Spinal cord (tissue), 10 donors: Measurements from ENCODE around the gene HYAL1. TPM values are rescaled to one million over a fixed set of nuclear protein-coding genes. Genes with fewer than 3 reads are reported as not detected.

ENCODE experiments used
- DNase-seq, 6 donors: peaks; one replicate each; pipeline versions ENCODE4 v3.0.0 to v3.0.0-alpha.2; 2013 to 2015; ENCODE audit warnings: low spot score in 6 of 6, low read depth in 4 of 6
- H3K27ac ChIP-seq: one replicate; pipeline ENCODE4 v1.5.1; 2013; ENCODE audit warnings: low read depth, low read length, control low read depth
- H3K27me3 ChIP-seq: one replicate; pipeline ENCODE4 v1.6.1; 2013; ENCODE audit warnings: low read length; ENCODE audit not compliant: control insufficient read depth, insufficient read depth
- H3K36me3 ChIP-seq: one replicate; pipeline ENCODE4 v1.6.1; 2013; ENCODE audit warnings: low read length; ENCODE audit not compliant: control insufficient read depth, insufficient read depth
- H3K4me1 ChIP-seq: one replicate; pipeline ENCODE4 v1.6.1; 2013; ENCODE audit warnings: low read length; ENCODE audit not compliant: control insufficient read depth, insufficient read depth
- H3K4me3 ChIP-seq: one replicate; pipeline ENCODE4 v1.5.1; 2013; ENCODE audit warnings: low read depth, low read length, control low read depth
- H3K9me3 ChIP-seq: one replicate; pipeline ENCODE4 v1.6.1; 2013; ENCODE audit warnings: low read length; ENCODE audit not compliant: control insufficient read depth, insufficient read depth
- WGBS: methylation state at CpG from one replicate; pipeline ENCODE4 v1.1.5; 2013; ENCODE audit warnings: missing lambda C conversion rate; ENCODE audit not compliant: insufficient coverage; 5-methylcytosine and 5-hydroxymethylcytosine counted together
- polyA plus RNA-seq, 2 donors: library from polyadenylated mRNA; unstranded; fragments of 120-200 nt; gene quantifications; one replicate each; pipeline ENCODE4 v1.2.1, GENCODE V29; 2013; ENCODE audit not compliant: insufficient read length in 2 of 2
- total RNA-seq, 2 donors: library from RNA; depleted of rRNA in 1 of 2; stranded (reverse); fragments of 120-200 nt in 1 of 2; fragments of >200 nt in 1 of 2; gene quantifications; one replicate each; pipeline versions ENCODE4 v1.2.3 to v1.2.4, GENCODE V29; 2013 to 2014
- donor health status: healthy.

Gene HYAL1
- total and polyA plus RNA-seq, 4 donors: 0.69 to 4.1 (median 2.3) TPM

GRCh38 chr3:50258029-50258680 is 45.2 kb downstream of the HYAL1 start:
- WGBS: 30% methylated on average over 5 of the region's 17 CpGs

GRCh38 chr3:50256978-50257890 is 46.1 kb downstream of the HYAL1 start:
- Histone ChIP-seq H3K36me3 (peaks cover 76% of the 10 kb centered on the region), H3K4me1 (peaks cover 88% of the 10 kb centered on the region), H3K27ac (peak overlapping the region; percentile 92), H3K27me3 (no peaks in the 10 kb centered on the region), H3K4me3 (no peak overlapping the region), H3K9me3 (no peaks in the 10 kb centered on the region)
- 84% methylated on average over 19 of the region's 20 CpGs for WGBS
- DNase-seq: peak in 1 of 6 donors; percentile 43

More at GRCh38 chr3:50258029-50258680, 45.2 kb downstream of the HYAL1 start:
- Histone ChIP-seq H3K4me3 (no peak overlapping the region), H3K9me3 (no peaks in the 10 kb centered on the region), H3K36me3 (peaks cover 67% of the 10 kb centered on the region), H3K27me3 (no peaks in the 10 kb centered on the region), H3K27ac (peak overlapping the region; percentile 92), H3K4me1 (peaks cover 92% of the 10 kb centered on the region)
- peak in 2 of 6 donors; percentile 67 to 77 for DNase-seq

GRCh38 chr3:50255251-50255615 is 48.1 kb downstream of the HYAL1 start:
- H3K4me3 ChIP-seq: no peak overlapping the region
- no peaks in the 10 kb centered on the region for H3K27me3 ChIP-seq
- peaks cover 87% of the 10 kb centered on the region for H3K4me1 ChIP-seq
- DNase-seq: no peak
- peaks cover 95% of the 10 kb centered on the region for H3K36me3 ChIP-seq
- peak overlapping the region; percentile 59 for H3K27ac ChIP-seq
- 81% methylated on average over 9 of the region's 9 CpGs for WGBS
- H3K9me3 ChIP-seq: no peaks in the 10 kb centered on the region

GRCh38 chr3:50254577-50255250 is 48.7 kb downstream of the HYAL1 start:
- Histone ChIP-seq H3K4me3 (no peak overlapping the region), H3K4me1 (peaks cover 87% of the 10 kb centered on the region), H3K36me3 (peaks cover 97% of the 10 kb centered on the region), H3K27ac (peak overlapping the region; percentile 59), H3K9me3 (no peaks in the 10 kb centered on the region), H3K27me3 (no peaks in the 10 kb centered on the region)
- WGBS: 88% methylated on average over 6 of the region's 8 CpGs
- DNase-seq: no peak

GRCh38 chr3:50251220-50251619 is 52.2 kb downstream of the HYAL1 start:
- Histone ChIP-seq H3K9me3 (no peaks in the 10 kb centered on the region), H3K27me3 (no peaks in the 10 kb centered on the region), H3K36me3 (peaks cover 89% of the 10 kb centered on the region), H3K4me3 (no peak overlapping the region), H3K27ac (no peak overlapping the region), H3K4me1 (peaks cover 86% of the 10 kb centered on the region)
- 86% methylated on average over 7 of the region's 8 CpGs for WGBS
- DNase-seq: no peak

DNA sequence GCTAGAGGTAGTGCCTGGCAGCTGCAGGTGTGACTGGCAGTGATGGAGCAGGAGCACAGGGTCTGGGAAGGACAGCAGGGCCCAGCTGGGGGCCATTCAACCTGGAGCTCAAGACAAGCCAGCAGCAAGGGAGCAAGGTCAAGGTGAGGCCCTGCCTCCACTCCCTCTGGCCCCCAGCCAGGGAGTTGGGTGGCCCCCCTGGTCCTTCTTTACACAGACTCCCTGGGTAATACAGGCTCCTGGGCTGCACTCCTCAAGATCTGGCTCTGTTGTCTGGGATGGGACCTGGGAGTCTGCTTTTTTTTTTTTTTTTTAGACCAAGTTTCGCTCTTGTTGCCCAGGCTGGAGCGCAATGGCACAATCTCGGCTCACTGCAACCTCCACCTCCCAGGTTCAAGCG is 52.9 kb downstream of the HYAL1 start:
- H3K36me3 ChIP-seq: peaks cover 84% of the 10 kb centered on the region
- no peak overlapping the region for H3K27ac ChIP-seq
- no CpG with 5 or more reads among the region's 4 CpGs for WGBS
- peaks cover 86% of the 10 kb centered on the region for H3K4me1 ChIP-seq
- no peaks in the 10 kb centered on the region for H3K27me3 ChIP-seq
- no peak for DNase-seq
- H3K4me3 ChIP-seq: no peak overlapping the region
- no peaks in the 10 kb centered on the region for H3K9me3 ChIP-seq

Other genes with a start within 250 kb of the HYAL1 start
- gene RBM5, start 214.7 kb downstream of the HYAL1 start, total RNA-seq: 100 to 1,000 TPM; 223 to 291 TPM
- 100 to 1,000 TPM; 240 to 366 TPM for gene RBM5, start 214.7 kb downstream of the HYAL1 start, polyA plus RNA-seq
- gene SEMA3F, start 148.2 kb downstream of the HYAL1 start, total RNA-seq: 10 to 100 TPM in 1 of 2 donors, 1 to 10 TPM in 1; 9.1 to 17.1 TPM
- 10 to 100 TPM; 11.3 to 21.8 TPM for gene SEMA3F, start 148.2 kb downstream of the HYAL1 start, polyA plus RNA-seq
- gene GNAT1, start 112.0 kb downstream of the HYAL1 start, total RNA-seq: not detected
- gene GNAT1, start 112.0 kb downstream of the HYAL1 start, polyA plus RNA-seq: under 1 TPM; 0.29 to 0.72 TPM
- gene SLC38A3, start 98.3 kb downstream of the HYAL1 start, total RNA-seq: 10 to 100 TPM; 10.5 to 51.0 TPM
- gene SLC38A3, start 98.3 kb downstream of the HYAL1 start, polyA plus RNA-seq: 10 to 100 TPM; 59.6 to 71.5 TPM
- 100 to 1,000 TPM; 123 to 236 TPM for gene GNAI2, start 67.4 kb downstream of the HYAL1 start, total RNA-seq
- gene GNAI2, start 67.4 kb downstream of the HYAL1 start, polyA plus RNA-seq: 100 to 1,000 TPM; 293 to 308 TPM
- 100 to 1,000 TPM in 1 of 2 donors, 10 to 100 TPM in 1; 41.2 to 139 TPM for gene SEMA3B, start 34.4 kb downstream of the HYAL1 start, total RNA-seq
- 10 to 100 TPM; 19.1 to 87.4 TPM for gene SEMA3B, start 34.4 kb downstream of the HYAL1 start, polyA plus RNA-seq
- under 1 TPM in 1 of 2 donors, not detected in 1; 0.44 TPM for gene LSMEM2, start 24.5 kb downstream of the HYAL1 start, total RNA-seq
- gene LSMEM2, start 24.5 kb downstream of the HYAL1 start, polyA plus RNA-seq: 1 to 10 TPM in 1 of 2 donors, under 1 TPM in 1; 0.43 to 1.1 TPM
- 10 to 100 TPM; 15.0 to 40.3 TPM for gene IFRD2, start 11.1 kb downstream of the HYAL1 start, total RNA-seq
- 10 to 100 TPM; 30.6 to 34.5 TPM for gene IFRD2, start 11.1 kb downstream of the HYAL1 start, polyA plus RNA-seq
- gene HYAL3, start 4.2 kb downstream of the HYAL1 start, total RNA-seq: 1 to 10 TPM; 4.2 to 9.7 TPM
- 10 to 100 TPM; 14.1 to 14.2 TPM for gene HYAL3, start 4.2 kb downstream of the HYAL1 start, polyA plus RNA-seq
- gene NAA80, start 4.2 kb downstream of the HYAL1 start, total RNA-seq: 10 to 100 TPM in 1 of 2 donors, 1 to 10 TPM in 1; 4.6 to 12.8 TPM
- gene NAA80, start 4.2 kb downstream of the HYAL1 start, polyA plus RNA-seq: 10 to 100 TPM; 14.3 to 24.4 TPM
- gene HYAL2, start 19.2 kb upstream of the HYAL1 start, total RNA-seq: 10 to 100 TPM; 30.0 to 92.3 TPM
- 10 to 100 TPM; 35.9 to 40.3 TPM for gene HYAL2, start 19.2 kb upstream of the HYAL1 start, polyA plus RNA-seq
- gene TUSC2, start 24.6 kb upstream of the HYAL1 start, total RNA-seq: 10 to 100 TPM; 17.0 to 25.9 TPM
- gene TUSC2, start 24.6 kb upstream of the HYAL1 start, polyA plus RNA-seq: 10 to 100 TPM; 48.5 to 50.7 TPM
- 10 to 100 TPM; 17.7 to 25.4 TPM for gene RASSF1, start 37.3 kb upstream of the HYAL1 start, total RNA-seq
- 10 to 100 TPM; 24.2 to 29.2 TPM for gene RASSF1, start 37.3 kb upstream of the HYAL1 start, polyA plus RNA-seq
- gene ZMYND10, start 42.2 kb upstream of the HYAL1 start, total RNA-seq: 10 to 100 TPM in 1 of 2 donors, 1 to 10 TPM in 1; 8.8 to 54.1 TPM
- gene ZMYND10, start 42.2 kb upstream of the HYAL1 start, polyA plus RNA-seq: 10 to 100 TPM; 28.6 to 40.9 TPM
- 10 to 100 TPM; 22.6 to 33.2 TPM for gene NPRL2, start 47.2 kb upstream of the HYAL1 start, total RNA-seq
- gene NPRL2, start 47.2 kb upstream of the HYAL1 start, polyA plus RNA-seq: 10 to 100 TPM; 40.9 to 43.8 TPM
- gene CYB561D2, start 47.3 kb upstream of the HYAL1 start, total RNA-seq: 10 to 100 TPM; 15.3 to 15.5 TPM
- gene CYB561D2, start 47.3 kb upstream of the HYAL1 start, polyA plus RNA-seq: 10 to 100 TPM; 14.8 to 16.1 TPM
- gene TMEM115, start 55.9 kb upstream of the HYAL1 start, total RNA-seq: 10 to 100 TPM; 21.6 to 49.6 TPM
- 10 to 100 TPM; 44.0 to 44.8 TPM for gene TMEM115, start 55.9 kb upstream of the HYAL1 start, polyA plus RNA-seq
- gene CACNA2D2, start 200.1 kb upstream of the HYAL1 start, total RNA-seq: 10 to 100 TPM; 11.6 to 27.0 TPM
- gene CACNA2D2, start 200.1 kb upstream of the HYAL1 start, polyA plus RNA-seq: 10 to 100 TPM; 49.6 to 59.2 TPM